ENCODE results near the gene ALKBH1.
"Not testable (repeated sequence)": the region's sequence is repeated elsewhere in the genome, so short reads cannot be mapped to it uniquely, and the experiment has no call there.

Gene ALKBH1

DNA sequence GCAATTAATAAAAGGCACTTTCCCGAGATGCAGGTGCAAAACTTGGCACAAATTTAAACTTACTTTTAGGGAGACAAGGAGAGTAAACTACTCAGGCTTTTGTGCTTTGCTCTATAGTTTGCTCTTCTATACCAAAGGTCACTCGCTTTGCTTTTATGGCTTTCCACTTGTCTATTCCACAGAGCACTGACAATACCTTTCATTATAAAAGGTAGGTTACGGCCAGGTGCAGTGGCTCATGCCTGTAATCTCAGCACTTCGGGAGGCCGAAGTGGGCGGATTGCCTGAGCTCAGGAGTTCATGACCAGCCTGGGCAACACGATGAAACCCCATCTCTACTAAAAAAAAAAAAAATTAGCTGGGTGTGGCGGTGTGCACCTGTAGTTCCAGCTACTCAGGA lies 32.9 kb downstream of the ALKBH1 start:
- no peak for DNase-seq
- Histone ChIP-seq H3K4me1 (ENCODE audit: control insufficient read depth, insufficient read depth, low read length, poor library complexity, severe bottlenecking) (no peaks in the 10 kb centered on the region), H3K27ac (ENCODE audit: insufficient read depth, low read length, poor library complexity, severe bottlenecking) (no peak overlapping the region), H3K9me3 (ENCODE audit: control insufficient read depth, low read length) (no peaks in the 10 kb centered on the region), H3K27me3 (replicated peaks; ENCODE audit: control insufficient read depth, insufficient read depth, low read length, poor library complexity, severe bottlenecking) (no peaks in the 10 kb centered on the region), H3K4me3 (ENCODE audit: insufficient read depth, low read depth, low read length, poor library complexity, severe bottlenecking) (no peak overlapping the region), H3K36me3 (ENCODE audit: control insufficient read depth, insufficient read depth, low read length) (peaks cover 40% of the 10 kb centered on the region)

- H3K27me3 ChIP-seq (replicated peaks; ENCODE audit: control insufficient read depth, insufficient read depth, low read length, poor library complexity, severe bottlenecking): no peaks in the 10 kb centered on the region
- no peak overlapping the region for H3K4me3 ChIP-seq (ENCODE audit: insufficient read depth, low read depth, low read length, poor library complexity, severe bottlenecking)
- H3K9me3 ChIP-seq (ENCODE audit: control insufficient read depth, low read length): no peaks in the 10 kb centered on the region
- H3K4me1 ChIP-seq (ENCODE audit: control insufficient read depth, insufficient read depth, low read length, poor library complexity, severe bottlenecking): no peaks in the 10 kb centered on the region
- H3K27ac ChIP-seq (ENCODE audit: insufficient read depth, low read length, poor library complexity, severe bottlenecking): no peak overlapping the region
- peaks cover 34% of the 10 kb centered on the region for H3K36me3 ChIP-seq (ENCODE audit: control insufficient read depth, insufficient read depth, low read length)
- DNase-seq: no peak
These were observed 34.6 kb downstream of the ALKBH1 start for GRCh38 chr14:77673193-77673592.

- Histone ChIP-seq H3K27ac (ENCODE audit: insufficient read depth, low read length, poor library complexity, severe bottlenecking) (no peak overlapping the region), H3K36me3 (ENCODE audit: control insufficient read depth, insufficient read depth, low read length) (no peaks in the 10 kb centered on the region), H3K27me3 (replicated peaks; ENCODE audit: control insufficient read depth, insufficient read depth, low read length, poor library complexity, severe bottlenecking) (no peaks in the 10 kb centered on the region), H3K9me3 (ENCODE audit: control insufficient read depth, low read length) (no peaks in the 10 kb centered on the region), H3K4me1 (ENCODE audit: control insufficient read depth, insufficient read depth, low read length, poor library complexity, severe bottlenecking) (no peaks in the 10 kb centered on the region), H3K4me3 (ENCODE audit: insufficient read depth, low read depth, low read length, poor library complexity, severe bottlenecking) (no peak overlapping the region)
- DNase-seq: no peak
These were observed 40.5 kb downstream of the ALKBH1 start for GRCh38 chr14:77667331-77667730.

GRCh38 chr14:77663293-77663692 lies 44.5 kb downstream of the ALKBH1 start:
- H3K36me3 ChIP-seq (ENCODE audit: control insufficient read depth, insufficient read depth, low read length): no peaks in the 10 kb centered on the region
- no peaks in the 10 kb centered on the region for H3K4me1 ChIP-seq (ENCODE audit: control insufficient read depth, insufficient read depth, low read length, poor library complexity, severe bottlenecking)
- no peak for DNase-seq

GRCh38 chr14:77661562-77661961 lies 46.3 kb downstream of the ALKBH1 start:
- H3K27ac ChIP-seq (ENCODE audit: insufficient read depth, low read length, poor library complexity, severe bottlenecking); DNase-seq; H3K27me3 ChIP-seq (replicated peaks; ENCODE audit: control insufficient read depth, insufficient read depth, low read length, poor library complexity, severe bottlenecking); H3K36me3 ChIP-seq (ENCODE audit: control insufficient read depth, insufficient read depth, low read length); H3K9me3 ChIP-seq (ENCODE audit: control insufficient read depth, low read length); H3K4me1 ChIP-seq (ENCODE audit: control insufficient read depth, insufficient read depth, low read length, poor library complexity, severe bottlenecking); H3K4me3 ChIP-seq (ENCODE audit: insufficient read depth, low read depth, low read length, poor library complexity, severe bottlenecking): not testable (repeated sequence)

More at GRCh38 chr14:77663293-77663692, 44.5 kb downstream of the ALKBH1 start:
- H3K27ac ChIP-seq (ENCODE audit: insufficient read depth, low read length, poor library complexity, severe bottlenecking): no peak overlapping the region
- H3K4me3 ChIP-seq (ENCODE audit: insufficient read depth, low read depth, low read length, poor library complexity, severe bottlenecking): no peak overlapping the region
- H3K27me3 ChIP-seq (replicated peaks; ENCODE audit: control insufficient read depth, insufficient read depth, low read length, poor library complexity, severe bottlenecking): no peaks in the 10 kb centered on the region
- no peaks in the 10 kb centered on the region for H3K9me3 ChIP-seq (ENCODE audit: control insufficient read depth, low read length)

DNA sequence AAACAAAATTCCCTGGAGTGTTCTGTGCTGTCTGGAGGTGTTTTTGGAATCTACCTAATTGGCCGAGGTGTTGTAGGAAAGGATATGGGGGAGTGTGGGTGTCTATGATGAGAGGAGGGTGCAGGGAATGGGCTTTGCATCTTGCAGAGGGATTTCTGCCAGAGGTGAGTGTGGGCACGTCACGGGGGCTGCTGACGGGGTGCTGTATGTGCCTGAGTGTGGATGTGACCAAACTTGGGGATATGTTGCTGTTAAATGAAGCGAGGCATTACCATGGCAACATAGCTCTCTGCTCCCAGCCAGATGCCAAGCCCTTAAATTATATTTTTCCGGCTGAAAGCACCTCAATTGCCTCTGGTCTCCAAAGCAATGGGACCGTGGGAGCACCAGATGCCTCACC lies 47.1 kb downstream of the ALKBH1 start:
- no peaks in the 10 kb centered on the region for H3K4me1 ChIP-seq (ENCODE audit: control insufficient read depth, insufficient read depth, low read length, poor library complexity, severe bottlenecking)
- no peak overlapping the region for H3K4me3 ChIP-seq (ENCODE audit: insufficient read depth, low read depth, low read length, poor library complexity, severe bottlenecking)
- no peaks in the 10 kb centered on the region for H3K9me3 ChIP-seq (ENCODE audit: control insufficient read depth, low read length)
- no peak for DNase-seq
- no peak overlapping the region for H3K27ac ChIP-seq (ENCODE audit: insufficient read depth, low read length, poor library complexity, severe bottlenecking)
- no peaks in the 10 kb centered on the region for H3K36me3 ChIP-seq (ENCODE audit: control insufficient read depth, insufficient read depth, low read length)
- no peaks in the 10 kb centered on the region for H3K27me3 ChIP-seq (replicated peaks; ENCODE audit: control insufficient read depth, insufficient read depth, low read length, poor library complexity, severe bottlenecking)

DNA sequence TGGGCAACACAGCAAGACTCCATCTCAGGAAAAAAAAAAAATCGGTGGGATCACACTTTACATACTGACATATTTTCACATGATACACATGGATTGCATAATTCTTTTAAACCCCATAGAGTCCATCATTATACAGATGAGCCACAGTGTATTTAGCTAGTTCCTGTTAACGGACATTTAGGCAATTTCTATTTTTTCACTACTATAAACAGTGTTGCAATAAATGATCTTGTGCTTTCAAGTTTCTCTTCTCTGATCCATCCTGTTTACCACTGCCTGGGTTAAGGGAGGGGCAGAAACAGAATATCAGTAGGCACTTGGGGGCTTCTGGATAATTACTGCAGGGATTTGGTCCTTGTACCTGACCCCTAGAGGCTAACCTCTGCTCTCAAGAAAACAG lies 48.0 kb downstream of the ALKBH1 start:
- no peak overlapping the region for H3K4me3 ChIP-seq (ENCODE audit: insufficient read depth, low read depth, low read length, poor library complexity, severe bottlenecking)
- H3K27ac ChIP-seq (ENCODE audit: insufficient read depth, low read length, poor library complexity, severe bottlenecking): no peak overlapping the region
- no peaks in the 10 kb centered on the region for H3K4me1 ChIP-seq (ENCODE audit: control insufficient read depth, insufficient read depth, low read length, poor library complexity, severe bottlenecking)
- H3K36me3 ChIP-seq (ENCODE audit: control insufficient read depth, insufficient read depth, low read length): no peaks in the 10 kb centered on the region
- no peaks in the 10 kb centered on the region for H3K9me3 ChIP-seq (ENCODE audit: control insufficient read depth, low read length)
- no peaks in the 10 kb centered on the region for H3K27me3 ChIP-seq (replicated peaks; ENCODE audit: control insufficient read depth, insufficient read depth, low read length, poor library complexity, severe bottlenecking)
- no peak for DNase-seq

GRCh38 chr14:77657280-77657679 lies 50.5 kb downstream of the ALKBH1 start:
- Histone ChIP-seq H3K36me3 (ENCODE audit: control insufficient read depth, insufficient read depth, low read length) (no peaks in the 10 kb centered on the region), H3K4me3 (ENCODE audit: insufficient read depth, low read depth, low read length, poor library complexity, severe bottlenecking) (no peak overlapping the region), H3K27ac (ENCODE audit: insufficient read depth, low read length, poor library complexity, severe bottlenecking) (no peak overlapping the region), H3K9me3 (ENCODE audit: control insufficient read depth, low read length) (no peaks in the 10 kb centered on the region), H3K4me1 (ENCODE audit: control insufficient read depth, insufficient read depth, low read length, poor library complexity, severe bottlenecking) (no peaks in the 10 kb centered on the region), H3K27me3 (replicated peaks; ENCODE audit: control insufficient read depth, insufficient read depth, low read length, poor library complexity, severe bottlenecking) (no peaks in the 10 kb centered on the region)
- no peak for DNase-seq

- H3K9me3 ChIP-seq (ENCODE audit: control insufficient read depth, low read length): no peaks in the 10 kb centered on the region
- no peaks in the 10 kb centered on the region for H3K4me1 ChIP-seq (ENCODE audit: control insufficient read depth, insufficient read depth, low read length, poor library complexity, severe bottlenecking)
- no peak overlapping the region for H3K4me3 ChIP-seq (ENCODE audit: insufficient read depth, low read depth, low read length, poor library complexity, severe bottlenecking)
- no peaks in the 10 kb centered on the region for H3K27me3 ChIP-seq (replicated peaks; ENCODE audit: control insufficient read depth, insufficient read depth, low read length, poor library complexity, severe bottlenecking)
- H3K27ac ChIP-seq (ENCODE audit: insufficient read depth, low read length, poor library complexity, severe bottlenecking): no peak overlapping the region
- H3K36me3 ChIP-seq (ENCODE audit: control insufficient read depth, insufficient read depth, low read length): no peaks in the 10 kb centered on the region
- DNase-seq: no peak
These were observed 53.8 kb downstream of the ALKBH1 start for GRCh38 chr14:77654001-77654441.

- Histone ChIP-seq H3K4me1 (ENCODE audit: control insufficient read depth, insufficient read depth, low read length, poor library complexity, severe bottlenecking) (no peaks in the 10 kb centered on the region), H3K27ac (ENCODE audit: insufficient read depth, low read length, poor library complexity, severe bottlenecking) (no peak overlapping the region), H3K27me3 (replicated peaks; ENCODE audit: control insufficient read depth, insufficient read depth, low read length, poor library complexity, severe bottlenecking) (no peaks in the 10 kb centered on the region), H3K9me3 (ENCODE audit: control insufficient read depth, low read length) (no peaks in the 10 kb centered on the region), H3K4me3 (ENCODE audit: insufficient read depth, low read depth, low read length, poor library complexity, severe bottlenecking) (no peak overlapping the region), H3K36me3 (ENCODE audit: control insufficient read depth, insufficient read depth, low read length) (no peaks in the 10 kb centered on the region)
- DNase-seq: no peak
These were observed 58.5 kb downstream of the ALKBH1 start for GRCh38 chr14:77649326-77649725.
